Activated naive CD8-positive, alpha-beta T cell treated with anti-CD3 and anti-CD28 coated beads, Interleukin-2, amount 10 ng/mL, durations not matched to agents 7 days and 5 days (primary cell): ENCODE results near the gene ZNF516. TPM values are rescaled to one million over a fixed set of nuclear protein-coding genes. Genes with fewer than 3 reads are reported as not detected.
A peak's percentile ranks its signal among the peaks of the same experiment; 100 is the strongest.

Experiments used
- ATAC-seq: fragments of 150-1000 bp; cut with Tn5 transposase; one replicate; pipeline ENCODE4 v1.10.0; 2021; ENCODE audit warnings: low read depth, moderate library complexity
- POLR2A ChIA-PET: fragments of 350-600 bp; sonication (Branson Sonifier 250); formaldehyde crosslinking; loops from one replicate; lab custom pipeline; 2021; ENCODE audit warnings: antibody characterized with exemption; lab: Charles Lee
- DNase-seq: peaks from one replicate; pipeline ENCODE4 v3.0.0; 2021
- H3K27ac Mint-ChIP-seq: one replicate; pipeline ENCODE4 v1.8.0; 2022; ENCODE audit warnings: mild to moderate bottlenecking, mixed read lengths
- H3K27me3 Mint-ChIP-seq: one replicate; pipeline ENCODE4 v1.8.0; 2022; ENCODE audit warnings: mild to moderate bottlenecking, moderate library complexity, mixed read lengths
- H3K36me3 Mint-ChIP-seq: one replicate; pipeline ENCODE4 v1.8.0; 2021; ENCODE audit warnings: mild to moderate bottlenecking, mixed read lengths
- H3K4me1 Mint-ChIP-seq: one replicate; pipeline ENCODE4 v1.8.0; 2021; ENCODE audit warnings: mixed read lengths
- H3K4me3 Mint-ChIP-seq: one replicate; pipeline ENCODE4 v1.8.0; 2022; ENCODE audit warnings: mild to moderate bottlenecking, moderate library complexity, mixed read lengths
- H3K9me3 Mint-ChIP-seq: one replicate; pipeline ENCODE4 v1.8.0; 2021; ENCODE audit warnings: mixed read lengths
- total RNA-seq, 2 experiments: library from RNA; stranded (reverse); gene quantifications; one replicate each; pipeline ENCODE4 v1.2.3, GENCODE V29; 2021

ZNF516 gene
- total RNA-seq, 2 experiments from 2014 or later, result 6.9 to 8.0 TPM

DNA sequence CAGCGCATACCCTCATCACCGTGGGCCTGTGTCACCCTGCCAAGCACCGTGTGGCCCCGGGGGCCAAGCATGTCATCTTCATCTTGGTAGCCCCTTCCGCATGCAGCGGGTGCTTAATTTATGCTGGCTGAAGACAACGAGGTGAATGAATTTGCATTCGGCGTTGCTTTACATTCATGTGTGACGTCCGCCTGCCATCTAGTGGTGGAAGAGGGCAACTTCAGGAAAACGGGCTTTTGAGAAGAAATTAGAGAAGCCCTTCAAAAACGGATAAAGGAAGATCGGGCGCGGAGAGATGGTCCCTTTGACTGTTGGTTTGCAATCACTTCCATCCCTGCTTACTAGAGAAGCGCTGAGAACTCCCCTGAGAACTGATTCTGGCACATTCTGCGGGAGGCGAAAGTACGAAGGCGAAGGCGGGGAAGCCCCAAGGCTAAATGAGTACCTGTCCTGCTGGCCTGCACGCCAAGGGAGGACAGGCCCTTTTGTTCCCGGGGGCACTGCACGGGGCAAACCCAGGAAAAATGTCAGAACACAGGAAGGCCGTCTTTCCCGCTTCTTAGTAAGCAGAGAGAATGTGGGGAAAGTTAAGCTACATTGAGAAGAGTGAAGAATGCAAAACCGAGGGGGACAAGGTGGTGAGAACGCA is 145.9 kb downstream of the ZNF516 start:
- Mint-ChIP-seq H3K4me3 (peak overlapping the region; percentile 48), H3K9me3 (peaks cover 5% of the 10 kb centered on the region), H3K4me1 (peaks cover 6% of the 10 kb centered on the region), H3K27me3 (peaks cover 2% of the 10 kb centered on the region), H3K27ac (peak overlapping the region; percentile 64), H3K36me3 (peaks cover 1% of the 10 kb centered on the region)
- DNase-seq (peak; percentile 63), ATAC-seq (peak; percentile 44)
- POLR2A ChIA-PET, result no interaction called here

GRCh38 chr18:76348267-76349066 is 146.6 kb downstream of the ZNF516 start:
- Mint-ChIP-seq H3K9me3 (peaks cover 2% of the 10 kb centered on the region), H3K27me3 (peaks cover 2% of the 10 kb centered on the region), H3K36me3 (no peaks in the 10 kb centered on the region), H3K4me1 (peaks cover 6% of the 10 kb centered on the region), H3K4me3 (no peak overlapping the region), H3K27ac (no peak overlapping the region)
- DNase-seq, result no peak
- POLR2A ChIA-PET, result no interaction called here
- no peak for ATAC-seq

- POLR2A ChIA-PET, result no interaction called here
- no peaks in the 10 kb centered on the region for H3K36me3 Mint-ChIP-seq
- H3K9me3 Mint-ChIP-seq, result no peaks in the 10 kb centered on the region
- no peak overlapping the region for H3K4me3 Mint-ChIP-seq
- H3K4me1 Mint-ChIP-seq, result peaks cover 6% of the 10 kb centered on the region
- H3K27me3 Mint-ChIP-seq, result peaks cover 2% of the 10 kb centered on the region
- no peak for ATAC-seq
- no peak for DNase-seq
- no peak overlapping the region for H3K27ac Mint-ChIP-seq
Measured at GRCh38 chr18:76347341-76347740, 147.7 kb downstream of the ZNF516 start.

DNA sequence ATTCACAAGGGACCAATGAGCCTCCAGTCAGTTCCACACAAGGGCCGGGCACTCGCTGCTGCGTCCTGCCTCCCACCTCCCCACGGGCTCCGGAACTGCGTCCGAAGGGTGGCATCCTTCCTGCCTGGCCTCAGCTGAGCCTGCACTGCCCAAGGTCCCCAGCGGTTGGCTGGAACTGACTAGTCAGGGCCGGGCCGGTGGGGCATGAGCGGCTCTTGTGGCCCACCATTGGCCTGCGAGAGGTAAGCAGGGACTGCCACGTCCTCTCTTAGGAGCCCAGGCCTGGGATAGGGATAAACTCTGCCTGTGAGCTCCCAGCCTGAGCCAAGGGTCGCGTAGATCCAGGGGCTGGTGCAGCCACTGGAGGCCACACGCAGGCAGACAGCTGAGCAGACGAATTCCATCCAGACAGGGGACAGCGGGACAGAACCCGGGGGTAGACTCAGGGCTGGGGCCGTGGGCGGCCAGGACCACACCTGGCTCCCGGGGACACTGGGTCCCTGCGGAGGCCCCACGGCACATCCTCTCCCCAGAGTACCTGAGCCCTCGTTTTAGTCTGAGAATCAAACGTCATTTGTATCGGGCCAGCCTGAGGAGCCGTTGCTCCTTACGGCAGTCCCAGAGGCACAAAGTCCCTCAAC is 148.4 kb downstream of the ZNF516 start:
- Mint-ChIP-seq H3K4me3 (no peak overlapping the region), H3K27me3 (peaks cover 2% of the 10 kb centered on the region), H3K9me3 (no peaks in the 10 kb centered on the region), H3K4me1 (peaks cover 6% of the 10 kb centered on the region), H3K27ac (no peak overlapping the region), H3K36me3 (no peaks in the 10 kb centered on the region)
- POLR2A ChIA-PET, result no interaction called here
- DNase-seq (no peak), ATAC-seq (no peak)

- DNase-seq (no peak), ATAC-seq (no peak)
- Mint-ChIP-seq H3K36me3 (no peaks in the 10 kb centered on the region), H3K9me3 (no peaks in the 10 kb centered on the region), H3K27ac (no peak overlapping the region), H3K4me3 (no peak overlapping the region), H3K4me1 (peaks cover 6% of the 10 kb centered on the region), H3K27me3 (peaks cover 2% of the 10 kb centered on the region)
- POLR2A ChIA-PET, result no interaction called here
Measured at GRCh38 chr18:76345901-76346300, 149.1 kb downstream of the ZNF516 start.

GRCh38 chr18:76343938-76344569 is 151.0 kb downstream of the ZNF516 start:
- POLR2A ChIA-PET, result no interaction called here
- no peaks in the 10 kb centered on the region for H3K27me3 Mint-ChIP-seq
- H3K4me3 Mint-ChIP-seq, result no peak overlapping the region
- no peak overlapping the region for H3K27ac Mint-ChIP-seq
- ATAC-seq (no peak), DNase-seq (no peak)
- no peaks in the 10 kb centered on the region for H3K9me3 Mint-ChIP-seq
- H3K4me1 Mint-ChIP-seq, result peaks cover 2% of the 10 kb centered on the region
- H3K36me3 Mint-ChIP-seq, result no peaks in the 10 kb centered on the region

GRCh38 chr18:76340410-76340809 is 154.6 kb downstream of the ZNF516 start:
- no peak for DNase-seq
- Mint-ChIP-seq H3K36me3 (no peaks in the 10 kb centered on the region), H3K4me3 (no peak overlapping the region), H3K4me1 (no peaks in the 10 kb centered on the region), H3K9me3 (no peaks in the 10 kb centered on the region), H3K27me3 (no peaks in the 10 kb centered on the region), H3K27ac (no peak overlapping the region)
- POLR2A ChIA-PET, result no interaction called here
- ATAC-seq, result no peak

- no peaks in the 10 kb centered on the region for H3K36me3 Mint-ChIP-seq
- POLR2A ChIA-PET, result no interaction called here
- ATAC-seq, result no peak
Measured at GRCh38 chr18:76339246-76339620, 155.8 kb downstream of the ZNF516 start.

DNA sequence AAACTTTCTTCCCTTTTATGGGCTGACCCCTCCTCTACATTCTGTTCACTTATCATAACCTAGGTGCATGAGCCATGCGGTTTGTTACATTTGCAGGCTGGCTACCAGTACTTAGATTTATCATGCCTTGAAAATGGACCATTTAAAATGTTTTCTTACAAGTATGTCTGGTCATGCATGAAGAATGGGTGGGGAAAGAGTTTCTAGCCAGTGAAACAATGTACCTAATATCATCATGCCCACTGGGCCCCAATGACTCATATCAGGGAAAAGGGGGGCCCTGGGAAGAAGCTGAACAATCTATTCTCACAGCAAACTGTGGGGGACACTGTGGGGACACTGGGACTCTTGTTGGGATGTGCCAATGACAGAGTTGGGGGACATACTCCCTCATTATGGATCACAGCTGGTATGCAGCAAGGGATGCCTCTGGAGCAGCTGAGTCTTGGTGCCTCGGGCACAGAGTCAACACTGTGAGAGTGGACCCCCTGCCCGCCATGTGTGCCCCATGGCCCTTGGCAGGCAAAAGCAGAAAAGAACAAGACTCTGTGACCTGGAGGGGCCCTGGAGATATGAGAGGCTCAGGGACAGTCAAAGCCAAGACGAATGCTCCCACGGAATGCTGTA is 156.3 kb downstream of the ZNF516 start:
- Mint-ChIP-seq H3K9me3 (no peaks in the 10 kb centered on the region), H3K4me3 (no peak overlapping the region), H3K36me3 (no peaks in the 10 kb centered on the region), H3K27me3 (no peaks in the 10 kb centered on the region), H3K27ac (no peak overlapping the region), H3K4me1 (no peaks in the 10 kb centered on the region)
- no peak for DNase-seq
- no peak for ATAC-seq
- POLR2A ChIA-PET, result no interaction called here

More at GRCh38 chr18:76339246-76339620, 155.8 kb downstream of the ZNF516 start:
- DNase-seq, result no peak
- Mint-ChIP-seq H3K4me1 (no peaks in the 10 kb centered on the region), H3K27me3 (no peaks in the 10 kb centered on the region), H3K9me3 (no peaks in the 10 kb centered on the region), H3K4me3 (no peak overlapping the region), H3K27ac (no peak overlapping the region)

DNA sequence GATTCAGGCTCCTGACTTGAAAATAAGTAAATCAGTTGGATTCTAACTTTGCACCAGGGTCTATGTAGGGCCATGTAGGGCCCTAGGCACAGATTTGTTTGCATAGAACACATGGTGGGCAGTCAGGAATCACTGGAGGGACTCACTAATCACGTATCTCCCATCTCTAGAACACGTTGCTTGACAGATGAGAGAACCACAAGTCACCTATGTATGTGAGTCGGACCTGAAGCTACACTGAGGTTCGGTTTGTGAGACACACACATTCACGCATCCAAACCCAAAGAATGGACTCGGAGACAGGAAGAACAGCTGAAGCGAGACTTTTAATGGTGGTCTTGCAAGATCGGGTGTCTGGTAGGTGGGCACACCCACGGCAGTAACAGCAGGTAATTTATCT is 157.0 kb downstream of the ZNF516 start:
- no peaks in the 10 kb centered on the region for H3K9me3 Mint-ChIP-seq
- ATAC-seq, result no peak
- H3K27ac Mint-ChIP-seq, result no peak overlapping the region
- no peaks in the 10 kb centered on the region for H3K36me3 Mint-ChIP-seq
- no peak for DNase-seq
- H3K27me3 Mint-ChIP-seq, result no peaks in the 10 kb centered on the region
- POLR2A ChIA-PET, result no interaction called here
- H3K4me1 Mint-ChIP-seq, result no peaks in the 10 kb centered on the region
- H3K4me3 Mint-ChIP-seq, result no peak overlapping the region

- Mint-ChIP-seq H3K27ac (no peak overlapping the region), H3K36me3 (no peaks in the 10 kb centered on the region), H3K27me3 (peaks cover 7% of the 10 kb centered on the region), H3K4me1 (no peaks in the 10 kb centered on the region), H3K9me3 (no peaks in the 10 kb centered on the region), H3K4me3 (no peak overlapping the region)
- no peak for ATAC-seq
- DNase-seq, result no peak
- POLR2A ChIA-PET, result no interaction called here
Measured at GRCh38 chr18:76335859-76336640, 159.0 kb downstream of the ZNF516 start.

DNA sequence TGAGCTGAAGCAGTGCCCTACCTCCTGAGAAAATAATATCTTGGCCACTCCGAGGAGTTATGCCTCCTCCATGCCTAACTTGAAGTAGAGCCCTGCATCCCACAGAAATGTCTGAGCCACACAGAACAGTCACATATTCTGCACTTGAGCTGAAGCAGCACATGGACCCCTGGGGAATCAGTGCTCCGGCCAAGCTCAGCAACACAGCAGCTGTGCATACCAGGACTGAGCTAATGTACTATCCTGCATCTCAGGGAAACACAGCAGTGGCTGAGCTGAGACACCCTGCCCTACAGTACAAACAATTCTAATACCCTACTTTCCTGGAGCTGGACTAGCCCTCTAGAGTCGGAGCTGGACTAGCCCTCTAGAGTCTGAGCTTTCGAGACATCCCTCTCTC is 166.9 kb downstream of the ZNF516 start:
- Mint-ChIP-seq H3K9me3 (peaks cover 9% of the 10 kb centered on the region), H3K27me3 (peaks cover 12% of the 10 kb centered on the region), H3K4me3 (no peak overlapping the region), H3K4me1 (peaks cover 2% of the 10 kb centered on the region), H3K27ac (no peak overlapping the region), H3K36me3 (no peaks in the 10 kb centered on the region)
- ATAC-seq, result no peak
- POLR2A ChIA-PET, result no interaction called here
- DNase-seq, result no peak
